ENCODE results near the gene CAMKMT.

CAMKMT gene

DNA sequence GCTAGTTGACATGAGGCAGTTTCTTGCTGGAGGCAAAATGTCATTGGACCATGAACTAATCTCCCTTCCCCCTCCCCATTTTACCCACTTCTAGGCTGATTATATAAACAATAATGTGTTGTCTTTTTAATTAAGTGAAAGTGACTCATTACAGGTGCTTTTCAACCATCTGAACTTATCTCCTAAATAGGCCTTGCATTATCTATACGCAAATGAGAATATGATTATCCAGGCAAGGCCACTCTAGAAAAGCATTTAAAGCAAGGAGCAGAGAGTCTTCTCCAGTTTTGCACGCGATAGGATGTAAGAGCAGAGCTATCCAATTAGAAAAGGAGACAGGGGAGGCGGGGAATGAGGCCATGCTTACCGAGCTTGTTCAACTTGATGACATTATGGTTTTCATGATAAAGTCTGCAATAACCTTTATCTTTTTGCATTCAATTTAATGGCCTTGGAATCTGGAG is 293.7 kb downstream of the CAMKMT start:
- no peak for TF ChIP-seq CTCF (IDR thresholded peaks at IDR 0.05; ENCODE audit: low read depth, low read length)
- DNase-seq (ENCODE audit: extremely low read depth, low read depth): no peak

- no peak for TF ChIP-seq CTCF (IDR thresholded peaks at IDR 0.05; ENCODE audit: low read depth, low read length)
- DNase-seq (ENCODE audit: extremely low read depth, low read depth): no peak
Observed at GRCh38 chr2:44656460-44656859, 294.7 kb downstream of the CAMKMT start.

GRCh38 chr2:44663471-44664073 is 301.8 kb downstream of the CAMKMT start:
- DNase-seq (ENCODE audit: extremely low read depth, low read depth): no peak
- TF ChIP-seq CTCF (IDR thresholded peaks at IDR 0.05; ENCODE audit: low read depth, low read length): no peak

DNA sequence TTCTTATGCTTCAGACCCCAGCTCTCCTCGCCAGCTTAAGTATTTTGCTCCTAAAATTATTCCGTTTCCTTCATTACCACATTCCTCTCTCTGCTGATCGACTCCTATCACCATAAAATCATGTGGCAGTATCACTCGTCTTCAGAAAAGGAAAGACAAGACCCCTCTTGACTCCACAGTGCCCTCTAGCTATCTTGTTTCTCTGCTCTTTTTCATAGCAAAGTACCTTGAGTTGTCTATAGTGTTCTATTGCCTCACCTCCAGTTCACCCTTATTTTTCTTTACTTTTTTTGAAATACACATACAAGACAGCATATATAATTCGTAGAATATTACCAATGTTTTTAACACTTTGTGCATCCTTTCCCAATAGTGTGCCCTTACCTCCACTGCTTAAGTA is 306.6 kb downstream of the CAMKMT start:
- peak; percentile 24 for TF ChIP-seq CTCF (IDR thresholded peaks at IDR 0.05; ENCODE audit: low read depth, low read length)
- no peak for DNase-seq (ENCODE audit: extremely low read depth, low read depth)

DNA sequence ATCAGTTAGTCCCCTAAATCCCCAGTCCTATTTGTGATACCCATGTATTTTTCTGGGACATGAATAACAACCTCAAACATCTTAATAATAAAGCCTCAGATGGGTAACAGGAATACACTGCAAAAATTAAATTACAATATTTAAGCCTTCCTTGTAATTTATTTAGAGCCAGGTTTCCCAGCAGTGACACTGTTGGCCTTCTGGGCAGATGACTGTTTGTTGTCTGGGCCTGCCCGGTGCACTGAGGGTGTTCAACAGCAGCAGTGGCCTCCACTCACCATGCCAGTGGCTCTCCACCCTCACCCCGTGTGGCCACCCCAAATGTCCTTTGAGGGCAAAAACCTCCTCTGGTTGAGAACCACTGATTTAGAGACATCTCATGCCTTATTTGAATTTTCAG is 309.5 kb downstream of the CAMKMT start:
- DNase-seq (ENCODE audit: extremely low read depth, low read depth): no peak
- no peak for TF ChIP-seq CTCF (IDR thresholded peaks at IDR 0.05; ENCODE audit: low read depth, low read length)

- no peak for DNase-seq (ENCODE audit: extremely low read depth, low read depth)
- no peak for TF ChIP-seq CTCF (IDR thresholded peaks at IDR 0.05; ENCODE audit: low read depth, low read length)
Observed at GRCh38 chr2:44671916-44672315, 310.2 kb downstream of the CAMKMT start.

DNA sequence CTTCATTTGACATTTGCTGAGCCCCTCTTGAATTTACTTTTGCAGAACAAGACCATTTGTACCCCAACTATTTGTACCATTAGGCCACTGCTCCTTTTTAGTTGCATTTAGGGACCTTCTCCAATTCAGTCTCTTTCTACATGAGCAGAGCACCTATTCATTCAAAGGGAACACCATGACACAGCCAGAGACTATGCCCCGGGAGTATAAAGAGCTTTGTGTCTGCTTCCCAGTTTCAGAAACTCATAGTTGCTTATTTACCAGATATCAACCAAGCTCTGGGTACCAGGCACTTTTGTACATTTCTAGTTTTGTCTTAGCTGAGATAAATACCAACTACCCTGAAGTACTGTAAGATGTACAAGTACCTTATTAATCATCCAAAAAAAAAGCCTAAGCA is 310.7 kb downstream of the CAMKMT start:
- no peak for TF ChIP-seq CTCF (IDR thresholded peaks at IDR 0.05; ENCODE audit: low read depth, low read length)
- DNase-seq (ENCODE audit: extremely low read depth, low read depth): no peak

All from AG09319 (cell line).